ENCODE data around the gene PIM1.
"Not testable (repeated sequence)": the region's sequence is repeated elsewhere in the genome, so short reads cannot be mapped to it uniquely, and the experiment has no call there.

PIM1 gene

GRCh38 chr6:37177935-37178517 is 8.1 kb downstream of the PIM1 start:
- no peaks in the 10 kb centered on the region for H3K4me1 ChIP-seq (ENCODE audit: control insufficient read depth in 2 of 2, insufficient read depth in 1 of 2, low read depth in 1 of 2, low read length in 2 of 2)
- H4K91ac ChIP-seq (ENCODE audit: low read depth, low read length, poor library complexity) = no peak overlapping the region
- no peak overlapping the region for H2BK15ac ChIP-seq (ENCODE audit: low read length)
- DNase-seq (ENCODE audit: low spot score) = no peak
- no peaks in the 10 kb centered on the region for H3K27me3 ChIP-seq (ENCODE audit: control insufficient read depth in 3 of 3, insufficient read depth in 3 of 3, low read depth in 1 of 3, low read length in 3 of 3)
- H4K8ac ChIP-seq (ENCODE audit: low read depth, low read length) = no peak overlapping the region
- H3K23ac ChIP-seq (ENCODE audit: low read depth, low read length, poor library complexity) = no peak overlapping the region
- H3K4me3 ChIP-seq (ENCODE audit: low read length in 2 of 2) = no peak overlapping the region
- no peak overlapping the region for H2AFZ ChIP-seq (ENCODE audit: low read length)
- H2BK120ac ChIP-seq (ENCODE audit: low read depth, low read length) = no peak overlapping the region
- H3K18ac ChIP-seq (ENCODE audit: low read length) = no peak overlapping the region
- H3K14ac ChIP-seq (ENCODE audit: low read length) = no peak overlapping the region
- no peak overlapping the region for H2BK12ac ChIP-seq (ENCODE audit: low read length)
- WGBS, 2 donors (ENCODE audit: extremely low coverage in 2 of 2, insufficient read length in 2 of 2, insufficient replicate concordance in 1 of 2) = no CpG with 5 or more reads among the region's 8 CpGs
- H3K9me3 ChIP-seq (replicated peaks in 1 of 2; ENCODE audit: control insufficient read depth in 2 of 2, insufficient read depth in 1 of 2, low read depth in 1 of 2, low read length in 2 of 2) = no peaks in the 10 kb centered on the region
- no peaks in the 10 kb centered on the region for H3K79me1 ChIP-seq (ENCODE audit: low read depth, low read length)
- no peak overlapping the region for H3K27ac ChIP-seq (replicated peaks; ENCODE audit: low read length)
- H3K9ac ChIP-seq (ENCODE audit: low read depth, low read length, poor library complexity) = no peak overlapping the region
- H2BK5ac ChIP-seq (ENCODE audit: low read length) = no peak overlapping the region
- no peak overlapping the region for H2AK5ac ChIP-seq (ENCODE audit: low read depth, low read length)
- H3K4ac ChIP-seq (ENCODE audit: low read length) = no peak overlapping the region
- H3K4me2 ChIP-seq (ENCODE audit: insufficient read depth, low read length, poor library complexity, severe bottlenecking) = no peak overlapping the region
- H3K36me3 ChIP-seq (replicated peaks in 1 of 2; ENCODE audit: control insufficient read depth in 2 of 2, insufficient read depth in 2 of 2, low read length in 2 of 2) = peaks cover 13 to 27% of the 10 kb centered on the region in 2 donors

DNA sequence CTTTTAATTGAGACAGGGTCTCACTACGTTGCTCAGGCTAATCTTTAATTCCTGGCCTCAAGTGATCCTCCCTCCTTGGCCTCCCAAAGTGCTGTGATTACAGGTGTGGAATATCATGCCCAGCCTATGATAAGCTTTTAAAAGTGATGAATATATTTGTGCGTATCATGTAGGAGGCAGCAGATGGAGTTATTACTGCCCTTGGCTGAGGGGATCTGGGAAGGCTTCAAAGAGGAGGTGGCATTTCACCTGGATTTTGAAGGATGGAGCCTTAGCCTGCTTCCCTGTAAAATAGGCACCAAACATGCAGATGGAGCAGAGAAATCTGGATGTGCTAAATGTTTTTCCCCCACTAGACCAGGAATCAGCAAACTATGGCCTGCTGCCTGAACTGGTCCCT is 10.1 kb downstream of the PIM1 start:
- no peak overlapping the region for H2BK5ac ChIP-seq (ENCODE audit: low read length)
- no peak overlapping the region for H3K27ac ChIP-seq (replicated peaks; ENCODE audit: low read length)
- H2BK15ac ChIP-seq (ENCODE audit: low read length) = no peak overlapping the region
- no peak overlapping the region for H2AK5ac ChIP-seq (ENCODE audit: low read depth, low read length)
- no peaks in the 10 kb centered on the region for H3K79me1 ChIP-seq (ENCODE audit: low read depth, low read length)
- no peak overlapping the region for H3K4me2 ChIP-seq (ENCODE audit: insufficient read depth, low read length, poor library complexity, severe bottlenecking)
- peaks cover 0 to 7% of the 10 kb centered on the region in 2 donors for H3K36me3 ChIP-seq (replicated peaks in 1 of 2; ENCODE audit: control insufficient read depth in 2 of 2, insufficient read depth in 2 of 2, low read length in 2 of 2)
- H3K9ac ChIP-seq (ENCODE audit: low read depth, low read length, poor library complexity) = no peak overlapping the region
- no peaks in the 10 kb centered on the region for H3K9me3 ChIP-seq (replicated peaks in 1 of 2; ENCODE audit: control insufficient read depth in 2 of 2, insufficient read depth in 1 of 2, low read depth in 1 of 2, low read length in 2 of 2)
- H3K27me3 ChIP-seq (ENCODE audit: control insufficient read depth in 3 of 3, insufficient read depth in 3 of 3, low read depth in 1 of 3, low read length in 3 of 3) = no peaks in the 10 kb centered on the region
- H2BK12ac ChIP-seq (ENCODE audit: low read length) = no peak overlapping the region
- no peak for DNase-seq (ENCODE audit: low spot score)
- H3K14ac ChIP-seq (ENCODE audit: low read length) = no peak overlapping the region
- no peak overlapping the region for H2BK120ac ChIP-seq (ENCODE audit: low read depth, low read length)
- H4K8ac ChIP-seq (ENCODE audit: low read depth, low read length) = no peak overlapping the region
- peak overlapping the region; percentile 56 for H3K4ac ChIP-seq (ENCODE audit: low read length)
- no peak overlapping the region for H3K23ac ChIP-seq (ENCODE audit: low read depth, low read length, poor library complexity)
- no peak overlapping the region for H2AFZ ChIP-seq (ENCODE audit: low read length)
- no CpG with 5 or more reads among the region's 2 CpGs for WGBS, 2 donors (ENCODE audit: extremely low coverage in 2 of 2, insufficient read length in 2 of 2, insufficient replicate concordance in 1 of 2)
- no peak overlapping the region for H4K91ac ChIP-seq (ENCODE audit: low read depth, low read length, poor library complexity)
- no peaks in the 10 kb centered on the region for H3K4me1 ChIP-seq (ENCODE audit: control insufficient read depth in 2 of 2, insufficient read depth in 1 of 2, low read depth in 1 of 2, low read length in 2 of 2)
- H3K4me3 ChIP-seq (ENCODE audit: low read length in 2 of 2) = no peak overlapping the region
- no peak overlapping the region for H3K18ac ChIP-seq (ENCODE audit: low read length)

- H3K9me3 ChIP-seq (replicated peaks in 1 of 2; ENCODE audit: control insufficient read depth in 2 of 2, insufficient read depth in 1 of 2, low read depth in 1 of 2, low read length in 2 of 2); H3K4ac ChIP-seq (ENCODE audit: low read length); H2AK5ac ChIP-seq (ENCODE audit: low read depth, low read length); H3K18ac ChIP-seq (ENCODE audit: low read length); H3K27me3 ChIP-seq (ENCODE audit: control insufficient read depth in 3 of 3, insufficient read depth in 3 of 3, low read depth in 1 of 3, low read length in 3 of 3); H3K4me2 ChIP-seq (ENCODE audit: insufficient read depth, low read length, poor library complexity, severe bottlenecking); H3K4me1 ChIP-seq (ENCODE audit: control insufficient read depth in 2 of 2, insufficient read depth in 1 of 2, low read depth in 1 of 2, low read length in 2 of 2); H2BK12ac ChIP-seq (ENCODE audit: low read length); H4K8ac ChIP-seq (ENCODE audit: low read depth, low read length); H3K23ac ChIP-seq (ENCODE audit: low read depth, low read length, poor library complexity); H3K36me3 ChIP-seq (replicated peaks in 1 of 2; ENCODE audit: control insufficient read depth in 2 of 2, insufficient read depth in 2 of 2, low read length in 2 of 2); H2AFZ ChIP-seq (ENCODE audit: low read length); H2BK120ac ChIP-seq (ENCODE audit: low read depth, low read length); DNase-seq (ENCODE audit: low spot score); H2BK5ac ChIP-seq (ENCODE audit: low read length); H4K91ac ChIP-seq (ENCODE audit: low read depth, low read length, poor library complexity); H3K79me1 ChIP-seq (ENCODE audit: low read depth, low read length); H3K4me3 ChIP-seq (ENCODE audit: low read length in 2 of 2); H3K9ac ChIP-seq (ENCODE audit: low read depth, low read length, poor library complexity); H3K14ac ChIP-seq (ENCODE audit: low read length); H2BK15ac ChIP-seq (ENCODE audit: low read length); H3K27ac ChIP-seq (replicated peaks; ENCODE audit: low read length): not testable (repeated sequence)
- no CpG with 5 or more reads among the region's 4 CpGs for WGBS, 2 donors (ENCODE audit: extremely low coverage in 2 of 2, insufficient read length in 2 of 2, insufficient replicate concordance in 1 of 2)
These were observed 10.7 kb downstream of the PIM1 start for GRCh38 chr6:37180610-37181009.

GRCh38 chr6:37182736-37183590 is 13.0 kb downstream of the PIM1 start:
- Histone ChIP-seq H3K27ac (replicated peaks; ENCODE audit: low read length) (no peak overlapping the region), H4K91ac (ENCODE audit: low read depth, low read length, poor library complexity) (no peak overlapping the region), H4K8ac (ENCODE audit: low read depth, low read length) (no peak overlapping the region), H2BK120ac (ENCODE audit: low read depth, low read length) (no peak overlapping the region), H3K14ac (ENCODE audit: low read length) (no peak overlapping the region), H3K18ac (ENCODE audit: low read length) (no peak overlapping the region), H3K4me1 (ENCODE audit: control insufficient read depth in 2 of 2, insufficient read depth in 1 of 2, low read depth in 1 of 2, low read length in 2 of 2) (no peaks in the 10 kb centered on the region), H3K36me3 (replicated peaks in 1 of 2; ENCODE audit: control insufficient read depth in 2 of 2, insufficient read depth in 2 of 2, low read length in 2 of 2) (no peaks in the 10 kb centered on the region), H2AK5ac (ENCODE audit: low read depth, low read length) (no peak overlapping the region), H3K79me1 (ENCODE audit: low read depth, low read length) (no peaks in the 10 kb centered on the region), H2BK12ac (ENCODE audit: low read length) (no peak overlapping the region), H3K9ac (ENCODE audit: low read depth, low read length, poor library complexity) (no peak overlapping the region), H3K23ac (ENCODE audit: low read depth, low read length, poor library complexity) (no peak overlapping the region), H3K9me3 (replicated peaks in 1 of 2; ENCODE audit: control insufficient read depth in 2 of 2, insufficient read depth in 1 of 2, low read depth in 1 of 2, low read length in 2 of 2) (no peaks in the 10 kb centered on the region), H3K4me2 (ENCODE audit: insufficient read depth, low read length, poor library complexity, severe bottlenecking) (no peak overlapping the region), H3K4ac (ENCODE audit: low read length) (no peak overlapping the region), H2AFZ (ENCODE audit: low read length) (no peak overlapping the region), H3K27me3 (ENCODE audit: control insufficient read depth in 3 of 3, insufficient read depth in 3 of 3, low read depth in 1 of 3, low read length in 3 of 3) (no peaks in the 10 kb centered on the region), H3K4me3 (ENCODE audit: low read length in 2 of 2) (no peak overlapping the region), H2BK15ac (ENCODE audit: low read length) (no peak overlapping the region), H2BK5ac (ENCODE audit: low read length) (no peak overlapping the region)
- WGBS, 2 donors (ENCODE audit: extremely low coverage in 2 of 2, insufficient read length in 2 of 2, insufficient replicate concordance in 1 of 2) = no CpG with 5 or more reads among the region's 8 CpGs
- no peak for DNase-seq (ENCODE audit: low spot score)

Measured in neuronal stem cell (in vitro differentiated cells).